ENCODE results near the gene RBM5. TPM values are rescaled to one million over a fixed set of nuclear protein-coding genes. Genes with fewer than 3 reads are reported as not detected.

The RBM5 gene
- polyA plus RNA-seq, 1 experiment, result 205 TPM

DNA sequence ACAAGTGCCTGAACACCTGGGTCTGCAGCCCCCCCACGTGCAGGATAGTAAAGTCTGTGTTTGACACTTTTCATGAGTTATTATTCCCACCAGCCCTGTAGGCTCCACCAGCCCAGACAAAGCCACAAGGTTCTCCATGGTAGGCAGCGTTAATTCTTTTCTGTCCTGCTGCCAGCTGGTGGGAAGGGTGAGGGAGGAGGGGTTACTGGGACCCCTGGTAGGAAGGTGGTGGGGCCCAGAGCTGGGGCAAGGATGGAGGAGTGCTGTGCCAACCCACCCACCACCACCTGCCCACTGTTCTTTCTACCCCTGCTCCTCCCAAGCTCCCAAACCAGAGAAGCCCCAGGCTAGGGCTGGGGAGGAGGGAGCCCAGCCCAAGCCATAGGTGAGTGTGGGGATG is 45.6 kb downstream of the RBM5 start:
- no peak for DNase-seq (ENCODE audit: low read depth)
- TF ChIP-seq, protein P1, sequence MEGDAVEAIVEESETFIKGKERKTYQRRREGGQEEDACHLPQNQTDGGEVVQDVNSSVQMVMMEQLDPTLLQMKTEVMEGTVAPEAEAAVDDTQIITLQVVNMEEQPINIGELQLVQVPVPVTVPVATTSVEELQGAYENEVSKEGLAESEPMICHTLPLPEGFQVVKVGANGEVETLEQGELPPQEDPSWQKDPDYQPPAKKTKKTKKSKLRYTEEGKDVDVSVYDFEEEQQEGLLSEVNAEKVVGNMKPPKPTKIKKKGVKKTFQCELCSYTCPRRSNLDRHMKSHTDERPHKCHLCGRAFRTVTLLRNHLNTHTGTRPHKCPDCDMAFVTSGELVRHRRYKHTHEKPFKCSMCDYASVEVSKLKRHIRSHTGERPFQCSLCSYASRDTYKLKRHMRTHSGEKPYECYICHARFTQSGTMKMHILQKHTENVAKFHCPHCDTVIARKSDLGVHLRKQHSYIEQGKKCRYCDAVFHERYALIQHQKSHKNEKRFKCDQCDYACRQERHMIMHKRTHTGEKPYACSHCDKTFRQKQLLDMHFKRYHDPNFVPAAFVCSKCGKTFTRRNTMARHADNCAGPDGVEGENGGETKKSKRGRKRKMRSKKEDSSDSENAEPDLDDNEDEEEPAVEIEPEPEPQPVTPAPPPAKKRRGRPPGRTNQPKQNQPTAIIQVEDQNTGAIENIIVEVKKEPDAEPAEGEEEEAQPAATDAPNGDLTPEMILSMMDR (IDR thresholded peaks at IDR 0.05; ENCODE audit: insufficient read depth, low read depth, low read length), result no peak
- CTCF ChIA-PET, result interaction anchor here (0.8 to 0.9 kb wide), 2 partner anchors 12 to 60 kb away, joined by 3 to 4 read pairs; no protein-coding TSS in a partner anchor
- H3K4me3 ChIP-seq (ENCODE audit: low read depth, low read length), result no peak overlapping the region
- H3K27me3 ChIP-seq (ENCODE audit: control insufficient read depth, insufficient read depth, low read length), result peaks cover 2% of the 10 kb centered on the region
- H3K36me3 ChIP-seq (ENCODE audit: control insufficient read depth, insufficient read depth, low read length), result no peaks in the 10 kb centered on the region
- POLR2A ChIA-PET, result no interaction called here

DNA sequence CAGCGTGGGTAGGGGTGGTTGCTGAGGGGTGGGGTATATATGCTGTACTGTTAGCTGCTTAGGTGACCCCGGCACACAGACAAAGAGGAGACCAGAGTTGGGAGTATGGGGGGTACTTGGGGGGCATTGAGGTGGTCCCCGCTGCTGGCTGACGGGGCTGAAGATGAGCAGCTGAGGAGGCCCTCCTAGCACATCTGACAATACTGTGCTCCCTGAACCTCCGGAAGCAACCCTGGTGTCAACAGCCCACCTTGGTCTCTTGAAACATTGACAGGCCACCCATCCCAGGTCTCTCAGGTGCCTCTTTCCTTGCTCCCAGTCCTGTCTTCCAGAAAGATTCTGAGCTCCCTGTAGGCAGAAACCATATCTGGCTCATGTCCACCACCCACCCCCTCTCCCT is 47.2 kb downstream of the RBM5 start:
- CTCF ChIA-PET, result interaction anchor here (0.8 to 1.7 kb wide), 5 partner anchors 15 to 91 kb away, joined by 3 to 8 read pairs (median 4); no protein-coding TSS in a partner anchor
- no peak for DNase-seq (ENCODE audit: low read depth)
- TF ChIP-seq, protein P1 (IDR thresholded peaks at IDR 0.05; ENCODE audit: insufficient read depth, low read depth, low read length), result no peak
- Histone ChIP-seq H3K27me3 (ENCODE audit: control insufficient read depth, insufficient read depth, low read length) (peaks cover 2% of the 10 kb centered on the region), H3K36me3 (ENCODE audit: control insufficient read depth, insufficient read depth, low read length) (no peaks in the 10 kb centered on the region), H3K4me3 (ENCODE audit: low read depth, low read length) (no peak overlapping the region)
- POLR2A ChIA-PET, result no interaction called here

DNA sequence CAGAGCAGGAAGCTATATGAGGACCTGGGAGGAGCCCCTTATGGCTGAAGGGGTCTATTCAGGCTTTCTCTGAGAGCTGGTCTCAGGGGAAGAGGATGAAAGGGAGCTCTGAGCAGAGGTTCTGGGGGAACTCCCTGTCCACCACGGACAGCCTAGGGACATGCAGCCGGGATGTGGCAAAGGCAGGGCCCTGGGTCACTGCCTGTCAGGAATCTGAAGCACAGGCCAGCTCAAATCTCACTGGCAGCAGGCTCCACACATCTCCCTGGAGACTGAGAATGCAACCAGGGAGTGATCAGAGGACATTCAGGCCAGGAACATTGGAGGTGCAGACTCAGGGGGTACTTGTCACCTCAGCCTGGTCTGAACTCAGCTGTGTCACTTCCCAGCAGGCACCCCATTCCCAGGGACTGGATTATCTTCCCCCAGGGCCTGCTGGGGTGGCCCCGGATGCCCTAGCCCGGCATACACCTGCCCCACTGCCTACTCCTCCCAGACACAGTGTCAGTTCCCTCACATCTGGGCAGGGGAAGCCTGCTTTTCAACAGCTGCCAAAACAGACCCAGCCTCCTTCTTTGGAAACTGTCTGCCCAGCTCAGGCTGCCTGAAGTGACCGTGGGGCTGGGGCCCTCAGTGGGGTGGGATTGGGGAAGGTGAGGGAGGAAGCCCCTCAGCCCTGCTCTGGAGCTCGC is 48.1 kb downstream of the RBM5 start:
- no peak for DNase-seq (ENCODE audit: low read depth)
- ChIA-PET CTCF (interaction anchor here (1.0 to 2.4 kb wide), 7 partner anchors 10 to 90 kb away, joined by 3 to 8 read pairs (median 4); no protein-coding TSS in a partner anchor), POLR2A (no interaction called here)
- Histone ChIP-seq H3K36me3 (ENCODE audit: control insufficient read depth, insufficient read depth, low read length) (no peaks in the 10 kb centered on the region), H3K4me3 (ENCODE audit: low read depth, low read length) (no peak overlapping the region), H3K27me3 (ENCODE audit: control insufficient read depth, insufficient read depth, low read length) (no peaks in the 10 kb centered on the region)
- TF ChIP-seq, protein P1 (IDR thresholded peaks at IDR 0.05; ENCODE audit: insufficient read depth, low read depth, low read length), result no peak

DNA sequence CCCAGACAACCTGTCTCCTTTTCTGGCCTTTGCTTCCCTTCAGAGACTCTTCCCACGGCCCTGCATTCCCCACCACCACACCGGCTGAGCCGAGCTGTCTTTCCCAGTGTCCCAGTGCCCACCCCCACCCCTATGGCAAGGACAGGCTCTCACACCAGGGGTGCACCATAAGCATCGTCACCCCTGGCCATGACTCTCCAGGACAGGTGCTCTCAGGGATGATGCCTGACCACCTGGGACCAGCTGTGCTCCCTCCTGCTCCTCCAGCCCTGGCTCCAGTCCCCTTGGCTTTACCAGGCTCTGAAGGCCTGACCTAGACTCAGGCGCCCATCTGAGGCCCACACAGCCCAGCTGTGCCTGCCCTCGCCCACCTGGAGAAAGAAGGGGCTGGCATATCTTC is 48.8 kb downstream of the RBM5 start:
- CTCF ChIA-PET, result interaction anchor here (0.9 to 2.4 kb wide), 7 partner anchors 11 to 57 kb away, joined by 3 to 8 read pairs (median 4); no protein-coding TSS in a partner anchor
- H3K27me3 ChIP-seq (ENCODE audit: control insufficient read depth, insufficient read depth, low read length), result no peaks in the 10 kb centered on the region
- DNase-seq (ENCODE audit: low read depth), result no peak
- no peaks in the 10 kb centered on the region for H3K36me3 ChIP-seq (ENCODE audit: control insufficient read depth, insufficient read depth, low read length)
- POLR2A ChIA-PET, result no interaction called here
- H3K4me3 ChIP-seq (ENCODE audit: low read depth, low read length), result no peak overlapping the region
- TF ChIP-seq, protein P1 (IDR thresholded peaks at IDR 0.05; ENCODE audit: insufficient read depth, low read depth, low read length), result no peak

DNA sequence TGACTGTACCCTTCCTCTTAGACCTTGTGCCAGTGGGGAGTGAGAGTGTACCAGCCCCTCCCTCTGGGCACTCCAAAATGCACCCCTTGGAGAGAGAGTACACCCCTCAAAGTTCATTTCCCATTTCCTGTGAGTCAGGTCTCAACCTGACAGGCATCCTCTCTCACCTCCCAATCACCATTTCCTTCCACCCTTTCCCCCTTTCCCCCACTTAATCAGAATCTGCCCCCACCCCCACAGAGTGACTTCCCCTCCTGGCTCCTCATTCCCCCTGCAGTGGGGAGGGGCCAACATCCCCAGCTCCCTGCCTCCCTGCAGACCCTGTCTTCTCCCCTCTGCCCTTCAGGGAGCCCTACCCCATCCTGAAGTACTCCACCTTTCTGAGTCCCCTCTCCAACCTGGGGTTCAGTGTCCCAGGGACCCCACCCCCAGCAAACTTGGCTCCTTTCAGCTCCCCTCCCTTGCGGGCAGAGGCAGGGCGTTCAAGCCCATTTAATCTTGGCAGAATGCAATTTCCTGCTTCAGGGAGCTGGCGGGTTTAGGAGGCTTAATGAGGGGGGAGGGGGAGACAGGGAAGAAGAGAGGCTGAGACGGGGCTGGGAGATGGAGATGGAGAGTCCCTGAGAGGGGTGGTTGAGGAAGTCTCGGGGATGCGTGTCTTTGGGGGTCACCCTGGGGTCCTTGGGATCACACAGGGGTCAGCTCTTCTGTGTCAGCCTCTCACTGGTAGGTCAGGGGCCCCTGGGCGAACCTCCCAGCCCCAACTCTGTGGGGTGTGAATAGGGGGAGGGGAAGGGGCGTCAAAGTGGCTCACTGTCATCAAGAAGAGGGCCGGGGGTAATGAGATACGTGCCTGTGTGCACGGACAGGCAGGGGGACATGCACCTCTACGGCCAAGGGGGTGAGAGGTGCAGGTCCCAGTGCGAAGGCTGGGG is 49.8 kb downstream of the RBM5 start:
- Histone ChIP-seq H3K4me3 (ENCODE audit: low read depth, low read length) (no peak overlapping the region), H3K36me3 (ENCODE audit: control insufficient read depth, insufficient read depth, low read length) (no peaks in the 10 kb centered on the region), H3K27me3 (ENCODE audit: control insufficient read depth, insufficient read depth, low read length) (no peaks in the 10 kb centered on the region)
- DNase-seq (ENCODE audit: low read depth), result no peak
- TF ChIP-seq, protein P1 (IDR thresholded peaks at IDR 0.05; ENCODE audit: insufficient read depth, low read depth, low read length), result no peak
- ChIA-PET CTCF (interaction anchor here (0.6 to 2.4 kb wide), 12 partner anchors 12 to 326 kb away, joined by 3 to 7 read pairs (median 3); no protein-coding TSS in a partner anchor), POLR2A (no interaction called here)

All from BJ (cell line).